ENCODE data around the gene PHEX.

The PHEX gene

DNA sequence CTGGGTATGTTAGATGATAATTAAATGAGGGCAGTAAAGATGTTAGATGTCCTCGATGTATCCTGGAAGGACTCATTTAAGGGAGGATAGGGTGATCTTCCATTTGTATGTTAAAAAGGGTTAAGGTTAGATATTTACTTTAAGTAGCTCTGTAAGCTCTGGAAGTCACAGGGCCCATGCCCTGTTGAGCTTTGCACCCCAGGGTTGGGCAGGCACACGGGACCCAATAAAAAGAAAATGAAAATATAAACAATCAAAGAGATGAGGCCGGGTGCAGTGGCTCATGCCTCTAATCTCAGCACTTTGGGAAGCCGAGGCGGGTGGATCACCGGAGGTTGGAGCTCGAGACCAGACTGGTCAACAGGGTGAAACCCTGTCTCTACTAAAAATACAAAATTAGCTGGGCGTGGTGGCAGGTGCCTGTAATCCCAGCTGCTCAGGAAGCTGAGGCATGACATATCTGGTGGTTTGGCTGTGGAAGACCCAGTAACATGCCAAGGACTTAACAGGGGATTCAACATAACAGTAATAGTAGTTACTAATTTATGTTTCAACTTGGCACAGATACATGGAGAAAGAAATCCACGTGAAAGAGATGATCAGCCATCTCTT is 16.9 kb upstream of the PHEX start:
- in situ Hi-C loops (cut with HindIII; ENCODE audit: low sequenced_read_pairs): no loop called here
- DNase-seq (ENCODE audit: low read depth): no peak
- TF ChIP-seq, protein P1, sequence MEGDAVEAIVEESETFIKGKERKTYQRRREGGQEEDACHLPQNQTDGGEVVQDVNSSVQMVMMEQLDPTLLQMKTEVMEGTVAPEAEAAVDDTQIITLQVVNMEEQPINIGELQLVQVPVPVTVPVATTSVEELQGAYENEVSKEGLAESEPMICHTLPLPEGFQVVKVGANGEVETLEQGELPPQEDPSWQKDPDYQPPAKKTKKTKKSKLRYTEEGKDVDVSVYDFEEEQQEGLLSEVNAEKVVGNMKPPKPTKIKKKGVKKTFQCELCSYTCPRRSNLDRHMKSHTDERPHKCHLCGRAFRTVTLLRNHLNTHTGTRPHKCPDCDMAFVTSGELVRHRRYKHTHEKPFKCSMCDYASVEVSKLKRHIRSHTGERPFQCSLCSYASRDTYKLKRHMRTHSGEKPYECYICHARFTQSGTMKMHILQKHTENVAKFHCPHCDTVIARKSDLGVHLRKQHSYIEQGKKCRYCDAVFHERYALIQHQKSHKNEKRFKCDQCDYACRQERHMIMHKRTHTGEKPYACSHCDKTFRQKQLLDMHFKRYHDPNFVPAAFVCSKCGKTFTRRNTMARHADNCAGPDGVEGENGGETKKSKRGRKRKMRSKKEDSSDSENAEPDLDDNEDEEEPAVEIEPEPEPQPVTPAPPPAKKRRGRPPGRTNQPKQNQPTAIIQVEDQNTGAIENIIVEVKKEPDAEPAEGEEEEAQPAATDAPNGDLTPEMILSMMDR (IDR thresholded peaks at IDR 0.05; ENCODE audit: low read depth, low read length, missing control alignments): no peak
- H3K4me3 ChIP-seq (ENCODE audit: low read depth, low read length): no peak overlapping the region

DNA sequence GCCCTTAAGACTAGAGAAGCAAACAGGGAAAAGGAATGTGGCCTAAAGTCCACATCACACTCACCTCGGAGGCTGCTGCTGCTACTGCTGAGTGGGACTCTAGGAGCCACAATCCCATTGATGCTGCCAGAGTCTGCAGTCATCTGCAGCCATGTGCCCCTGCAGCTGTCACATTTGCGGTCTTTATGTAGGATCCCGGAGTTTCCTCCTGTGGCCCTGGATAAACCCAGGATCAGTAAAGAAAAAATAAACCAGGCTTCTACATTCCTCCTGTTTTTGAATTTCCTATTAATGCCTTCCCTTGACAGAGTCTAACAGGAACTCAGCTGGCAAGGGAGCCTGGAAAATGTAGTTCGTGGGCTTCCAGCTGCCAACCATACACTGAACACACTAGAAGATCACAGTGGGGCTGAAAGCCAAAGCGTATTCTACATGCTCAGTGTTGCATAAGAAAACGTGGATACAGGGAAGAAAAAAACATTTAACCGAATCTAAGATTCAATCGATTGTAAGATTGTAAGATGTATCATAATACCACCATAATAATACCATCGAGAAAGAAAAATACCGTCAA is 10.3 kb upstream of the PHEX start:
- no peak overlapping the region for H3K4me3 ChIP-seq (ENCODE audit: low read depth, low read length)
- DNase-seq (ENCODE audit: low read depth): no peak
- in situ Hi-C loops (cut with HindIII; ENCODE audit: low sequenced_read_pairs): no loop called here
- TF ChIP-seq, protein P1 (IDR thresholded peaks at IDR 0.05; ENCODE audit: low read depth, low read length, missing control alignments): no peak

DNA sequence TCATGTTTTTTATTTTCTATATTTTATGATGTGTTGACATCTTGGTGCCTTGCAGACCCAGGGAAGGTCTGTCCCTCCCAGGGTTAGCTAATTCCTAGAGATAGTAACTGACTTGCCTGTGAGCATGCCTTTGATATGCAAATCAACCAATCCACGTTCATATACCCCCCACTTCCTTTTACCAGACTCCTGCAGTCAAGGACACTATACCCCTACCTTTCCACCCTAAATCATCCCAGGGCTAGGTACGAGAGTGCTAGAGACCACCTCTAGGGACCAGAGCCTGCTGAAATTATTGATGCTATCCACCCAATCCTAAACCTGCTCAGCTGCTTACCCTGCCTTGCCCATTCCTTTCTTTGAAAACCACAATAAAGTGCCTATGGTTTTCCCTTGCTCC is 7.5 kb upstream of the PHEX start:
- in situ Hi-C loops (cut with HindIII; ENCODE audit: low sequenced_read_pairs): no loop called here
- H3K4me3 ChIP-seq (ENCODE audit: low read depth, low read length): no peak overlapping the region
- no peak for DNase-seq (ENCODE audit: low read depth)
- TF ChIP-seq, protein P1 (IDR thresholded peaks at IDR 0.05; ENCODE audit: low read depth, low read length, missing control alignments): no peak

DNA sequence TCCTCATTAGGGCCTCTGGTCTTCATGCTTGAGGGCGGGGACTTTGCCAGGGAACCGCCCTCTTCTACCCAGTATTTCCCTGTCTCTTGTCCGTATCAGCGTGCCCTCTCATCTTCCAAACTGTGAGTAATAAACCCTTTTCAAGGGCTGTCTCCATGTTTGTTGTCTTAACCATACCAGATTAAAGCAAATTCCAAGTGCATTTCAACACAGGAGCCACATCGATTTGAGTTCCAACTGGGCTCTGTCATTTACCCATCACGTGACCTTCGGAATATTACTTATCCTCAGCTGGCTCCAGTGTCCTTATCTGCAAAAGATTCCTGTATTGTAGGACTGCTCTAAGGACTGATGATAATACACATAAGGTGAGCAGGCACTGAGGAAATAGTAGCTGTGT is 6.4 kb upstream of the PHEX start:
- no peak overlapping the region for H3K4me3 ChIP-seq (ENCODE audit: low read depth, low read length)
- in situ Hi-C loops (cut with HindIII; ENCODE audit: low sequenced_read_pairs): no loop called here
- TF ChIP-seq, protein P1 (IDR thresholded peaks at IDR 0.05; ENCODE audit: low read depth, low read length, missing control alignments): no peak
- DNase-seq (ENCODE audit: low read depth): no peak

DNA sequence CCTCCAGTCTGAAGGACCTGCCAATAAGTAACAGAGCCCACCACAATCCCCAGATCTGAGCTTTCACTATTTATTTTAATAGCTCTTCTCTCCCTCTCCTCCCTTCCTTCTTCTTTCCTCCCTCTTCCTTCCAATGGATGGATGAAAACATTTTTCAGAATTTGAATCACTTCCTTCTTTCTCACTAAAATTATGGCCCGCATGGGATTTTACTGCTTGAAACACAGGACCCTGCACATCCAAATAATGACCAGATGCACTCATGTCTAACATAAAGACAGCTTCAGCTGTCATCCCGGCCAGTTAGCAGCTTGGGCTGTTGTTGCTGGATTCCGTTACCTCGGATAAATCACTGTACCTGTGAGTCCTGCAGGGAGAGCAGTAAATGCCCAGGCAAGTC is 5.4 kb upstream of the PHEX start:
- H3K4me3 ChIP-seq (ENCODE audit: low read depth, low read length): no peak overlapping the region
- in situ Hi-C loops (cut with HindIII; ENCODE audit: low sequenced_read_pairs): no loop called here
- TF ChIP-seq, protein P1 (IDR thresholded peaks at IDR 0.05; ENCODE audit: low read depth, low read length, missing control alignments): no peak
- no peak for DNase-seq (ENCODE audit: low read depth)

DNA sequence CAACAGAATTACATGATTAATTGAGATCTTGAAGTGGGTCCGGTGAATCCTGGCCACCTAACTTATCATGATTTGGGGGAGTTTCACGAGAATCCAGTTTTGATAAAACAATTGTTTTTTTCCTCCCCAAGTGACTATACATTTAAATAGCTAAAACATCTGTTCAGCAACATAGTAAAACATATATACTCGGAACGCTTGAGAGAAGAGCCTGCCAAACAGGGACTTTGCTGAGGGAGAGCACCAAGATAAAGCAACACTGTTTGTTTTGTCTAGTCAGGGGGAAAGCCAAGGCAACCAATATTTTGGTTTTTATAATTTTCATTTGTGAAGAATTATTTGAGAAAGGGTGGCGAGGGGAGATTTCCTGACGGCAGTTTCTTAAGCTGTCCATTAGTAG is 381 bp downstream of the PHEX start:
- TF ChIP-seq, protein P1 (IDR thresholded peaks at IDR 0.05; ENCODE audit: low read depth, low read length, missing control alignments): no peak
- H3K4me3 ChIP-seq (ENCODE audit: low read depth, low read length): no peak overlapping the region
- in situ Hi-C loops (cut with HindIII; ENCODE audit: low sequenced_read_pairs): no loop called here
- DNase-seq (ENCODE audit: low read depth): no peak
